Peyer's patch (tissue), 4 donors: Measurements from ENCODE around the gene TMEM106C. TPM values are rescaled to one million over a fixed set of nuclear protein-coding genes. Genes with fewer than 3 reads are reported as not detected.

Experiments
- DNase-seq, 3 donors: peaks; one replicate each; pipeline ENCODE4 v3.0.0-alpha.2; 2017 to 2019
- H3K27ac ChIP-seq, 4 donors: fragments of 200-600 bp; sonication (generic); one replicate each; pipeline ENCODE4 v1.5.1; 2016 to 2019
- H3K27me3 ChIP-seq, 2 donors: fragments of 200-600 bp; sonication (generic); one replicate each; pipeline ENCODE4 v1.5.1; 2019
- H3K36me3 ChIP-seq, 3 donors: fragments of 200-600 bp; sonication (generic); one replicate each; pipeline ENCODE4 v1.5.1; 2016 to 2019
- H3K4me1 ChIP-seq, 4 donors: fragments of 200-600 bp; sonication (generic); one replicate each; pipeline ENCODE4 v1.5.1; 2016 to 2019
- H3K4me3 ChIP-seq, 4 donors: fragments of 200-600 bp; sonication (generic); 1 replicate in 3 of 4; 2 replicates in 1 of 4; pipeline ENCODE4 v1.5.1; 2016 to 2019; ENCODE audit warnings: mild to moderate bottlenecking in 1 of 4
- H3K9me3 ChIP-seq, 4 donors: fragments of 200-600 bp; sonication (generic); one replicate each; pipeline ENCODE4 v1.5.1; 2016 to 2019; ENCODE audit warnings: mild to moderate bottlenecking in 1 of 4
- CTCF ChIP-seq, 6 experiments: fragments of 450-650 bp in 4 of 6; fragments of 200-600 bp in 2 of 6; sonication (generic) in 1 of 6; IDR thresholded peaks; one replicate each; pipeline ENCODE4 v1.5.1; 2017 to 2019; ENCODE audit warnings: antibody characterized with exemption in 6 of 6, mild to moderate bottlenecking in 3 of 6, moderate library complexity in 1 of 6
- POLR2A ChIP-seq, 2 donors: fragments of 450-650 bp; IDR thresholded peaks; one replicate each; pipeline ENCODE4 v1.5.1; 2017; ENCODE audit warnings: antibody characterized with exemption in 2 of 2, mild to moderate bottlenecking in 2 of 2, moderate library complexity in 2 of 2
- total RNA-seq, 4 donors: library from RNA; depleted of rRNA; stranded (reverse); fragments of >200 nt; gene quantifications; one replicate each; pipeline ENCODE4 v1.1.0, GENCODE V29; 2016

The TMEM106C gene
- total RNA-seq = 100 to 1,000 TPM in 3 of 4 donors, 10 to 100 TPM in 1; 80.9 to 326 (median 241) TPM

- DNase-seq = peak; percentile 81 to 96 (median 96)
- TF ChIP-seq POLR2A (IDR thresholded peaks at IDR 0.05) (peak; percentile 78 to 82), CTCF (IDR thresholded peaks at IDR 0.05) (peak; percentile 95 to 99 (median 98))
- H3K9me3 ChIP-seq = no peaks in the 10 kb centered on the region
- peaks cover 0 to 15% (median 3%) of the 10 kb centered on the region in 4 donors for H3K4me1 ChIP-seq
- H3K36me3 ChIP-seq = peaks cover 0 to 18% (median 0%) of the 10 kb centered on the region in 3 donors
- peak within 1 kb of the TSS; percentile 65 to 94 (median 81) for H3K4me3 ChIP-seq
- peak within 1 kb of the TSS; percentile 70 to 83 (median 80) for H3K27ac ChIP-seq
- H3K27me3 ChIP-seq = no peaks in the 10 kb centered on the region
Observed at GRCh38 chr12:47963340-47964040, at the start of gene TMEM106C. Gene TMEM106C, plus strand, starts transcription at chr12:47963596. Its CDS starts 641 bp downstream, at chr12:47964237.

GRCh38 chr12:47920913-47921312, 42.5 kb upstream of the TMEM106C start:
- Histone ChIP-seq H3K27ac (no peak overlapping the region), H3K4me1 (no peaks in the 10 kb centered on the region), H3K27me3 (no peaks in the 10 kb centered on the region), H3K36me3 (no peaks in the 10 kb centered on the region), H3K9me3 (no peaks in the 10 kb centered on the region), H3K4me3 (no peak overlapping the region)
- TF ChIP-seq POLR2A (IDR thresholded peaks at IDR 0.05) (no peak), CTCF (IDR thresholded peaks at IDR 0.05) (no peak)
- no peak for DNase-seq

- Histone ChIP-seq H3K9me3 (no peaks in the 10 kb centered on the region), H3K4me3 (no peak overlapping the region), H3K36me3 (no peaks in the 10 kb centered on the region), H3K4me1 (no peaks in the 10 kb centered on the region), H3K27me3 (no peaks in the 10 kb centered on the region), H3K27ac (no peak overlapping the region)
- no peak for TF ChIP-seq CTCF (IDR thresholded peaks at IDR 0.05)
- TF ChIP-seq POLR2A (IDR thresholded peaks at IDR 0.05) = no peak
- DNase-seq = no peak
Observed at GRCh38 chr12:47921907-47922306, 41.5 kb upstream of the TMEM106C start.

- Histone ChIP-seq H3K27me3 (no peaks in the 10 kb centered on the region), H3K9me3 (no peaks in the 10 kb centered on the region), H3K4me3 (no peak overlapping the region), H3K4me1 (no peaks in the 10 kb centered on the region), H3K36me3 (no peaks in the 10 kb centered on the region), H3K27ac (no peak overlapping the region)
- no peak for DNase-seq
- TF ChIP-seq CTCF (IDR thresholded peaks at IDR 0.05) = no peak
Observed at GRCh38 chr12:47927346-47927745, 36.0 kb upstream of the TMEM106C start.

- Histone ChIP-seq H3K4me3 (no peak overlapping the region), H3K36me3 (no peaks in the 10 kb centered on the region), H3K27ac (no peak overlapping the region), H3K4me1 (no peaks in the 10 kb centered on the region), H3K27me3 (no peaks in the 10 kb centered on the region), H3K9me3 (no peaks in the 10 kb centered on the region)
- no peak for TF ChIP-seq POLR2A (IDR thresholded peaks at IDR 0.05)
- TF ChIP-seq CTCF (IDR thresholded peaks at IDR 0.05) = no peak
- DNase-seq = no peak
Observed at GRCh38 chr12:47930634-47931033, 32.8 kb upstream of the TMEM106C start.
